BJ (cell line): ENCODE measurements around the gene ANKRD65. TPM values are rescaled to one million over a fixed set of nuclear protein-coding genes. Genes with fewer than 3 reads are reported as not detected.
"Not testable (repeated sequence)": the region's sequence is repeated elsewhere in the genome, so short reads cannot be mapped to it uniquely, and the experiment has no call there.

Experiments
- CTCF ChIA-PET: fragments of 350-600 bp; formaldehyde crosslinking; extraction: SDS; loops from one replicate; lab custom pipeline; 2021; ENCODE audit warnings: antibody characterized with exemption, inconsistent platforms; lab: Yijun Ruan, JAX
- POLR2A ChIA-PET: fragments of 300-600 bp; sonication (Branson Sonifier 250); formaldehyde crosslinking; extraction: SDS; loops from one replicate; lab custom pipeline; 2021; ENCODE audit warnings: antibody characterized with exemption; lab: Charles Lee
- DNase-seq: peaks from one replicate; pipeline ENCODE4 v3.0.0-alpha.2; 2011; ENCODE audit warnings: low read depth
- H3K27me3 ChIP-seq: 2 replicates; pipeline ENCODE4 v1.6.0; 2011; ENCODE audit warnings: low read length; ENCODE audit not compliant: control insufficient read depth, insufficient read depth
- H3K36me3 ChIP-seq: 2 replicates; pipeline ENCODE4 v1.5.1; 2011; ENCODE audit warnings: low read length; ENCODE audit not compliant: control insufficient read depth, insufficient read depth
- H3K4me3 ChIP-seq: 2 replicates; pipeline ENCODE4 v1.5.1; 2011; ENCODE audit warnings: low read depth, mild to moderate bottlenecking, control low read depth, low read length
- CTCF ChIP-seq: IDR thresholded peaks from 2 replicates; pipeline ENCODE4 v1.5.1; 2011; ENCODE audit warnings: low read depth, mild to moderate bottlenecking, control low read depth, inconsistent platforms, low read length, moderate library complexity; ENCODE audit not compliant: insufficient read depth
- polyA plus RNA-seq: library from polyadenylated mRNA; depleted of rRNA; stranded (reverse); fragments of >200 nt; gene quantifications from 2 replicates; pipeline ENCODE4 v1.2.3, GENCODE V29; 2011

ANKRD65 gene
- polyA plus RNA-seq, 1 experiment = 0.43 TPM

GRCh38 chr1:1411626-1412025 lies 9.4 kb downstream of the ANKRD65 start:
- TF ChIP-seq CTCF = no peak
- no peak for DNase-seq
- no peaks in the 10 kb centered on the region for H3K36me3 ChIP-seq
- H3K27me3 ChIP-seq = no peaks in the 10 kb centered on the region
- H3K4me3 ChIP-seq = no peak overlapping the region
- CTCF ChIA-PET = interaction anchor here (1.2 kb wide), 1 partner anchor 28 kb away, joined by 3 read pairs; no protein-coding TSS in a partner anchor
- POLR2A ChIA-PET = no interaction called here

- H3K4me3 ChIP-seq, DNase-seq, H3K36me3 ChIP-seq, POLR2A ChIA-PET, H3K27me3 ChIP-seq, CTCF ChIA-PET: not testable (repeated sequence)
Measured at GRCh38 chr1:1410238-1410637, 10.8 kb downstream of the ANKRD65 start.

- ChIA-PET CTCF (interaction anchor here (0.9 to 1.6 kb wide), 3 partner anchors 33 to 97 kb away, joined by 4 read pairs; no protein-coding TSS in a partner anchor), POLR2A (no interaction called here)
- peak overlapping the region; percentile 74 for H3K4me3 ChIP-seq
- H3K36me3 ChIP-seq = peaks cover 11% of the 10 kb centered on the region
- 0 out of 2 replicates have a peak, but pooled peaks have one; percentile 15 for TF ChIP-seq CTCF
- DNase-seq = no peak
- no peaks in the 10 kb centered on the region for H3K27me3 ChIP-seq
Measured at GRCh38 chr1:1407636-1408318, 13.3 kb downstream of the ANKRD65 start.

GRCh38 chr1:1406821-1407635 lies 14.0 kb downstream of the ANKRD65 start, which contains the start of gene MRPL20:
Gene MRPL20, minus strand, starts transcription at chr1:1407293. Its CDS starts 76 bp downstream, at chr1:1407217.
- TF ChIP-seq CTCF = no peak
- Histone ChIP-seq H3K27me3 (no peaks in the 10 kb centered on the region), H3K36me3 (peaks cover 15% of the 10 kb centered on the region), H3K4me3 (peak within 1 kb of the TSS; percentile 74)
- DNase-seq = peak; percentile 33
- POLR2A ChIA-PET = no interaction called here
- CTCF ChIA-PET = interaction anchor here (0.8 to 1.6 kb wide), 4 partner anchors 34 to 285 kb away, joined by 3 to 4 read pairs (median 4); no protein-coding TSS in a partner anchor

DNA sequence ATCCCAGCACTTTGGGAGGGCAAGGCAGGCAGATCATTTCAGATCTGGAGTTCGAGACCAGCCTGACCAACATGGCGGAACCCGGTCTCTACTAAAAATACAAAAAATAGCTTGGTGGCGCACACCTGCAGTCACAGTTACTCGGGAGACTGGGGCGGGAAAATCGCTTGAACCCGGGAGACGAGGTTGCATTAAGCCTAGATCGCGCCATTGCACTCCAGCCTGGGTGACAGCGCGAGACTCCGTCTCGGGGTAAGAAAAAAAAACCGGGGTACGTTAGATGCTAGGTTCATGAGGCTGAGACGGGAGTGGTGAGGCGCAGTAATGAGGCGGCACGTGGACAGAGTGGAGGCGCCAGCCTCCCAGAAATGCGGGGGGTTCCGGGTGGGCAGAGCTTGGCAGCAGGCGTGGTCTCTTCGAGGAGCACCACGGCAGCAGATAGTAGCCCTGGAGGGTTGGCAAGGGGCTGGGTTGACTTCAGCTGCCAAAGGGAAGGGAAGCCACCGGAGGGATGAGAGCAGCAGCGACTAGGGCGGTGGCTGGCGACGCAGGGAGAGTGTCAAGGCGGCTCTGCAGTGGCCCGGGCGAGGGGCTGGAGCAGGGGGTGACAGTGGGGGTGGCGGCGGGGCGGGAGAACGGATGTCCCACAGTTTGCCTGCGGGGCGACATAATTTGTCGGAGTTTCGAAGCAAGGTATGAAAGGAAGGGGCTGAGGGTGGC lies 14.8 kb downstream of the ANKRD65 start:
- POLR2A ChIA-PET = no interaction called here
- CTCF ChIA-PET = interaction anchor here (0.6 to 1.4 kb wide), 5 partner anchors 10 to 284 kb away, joined by 3 read pairs; no protein-coding TSS in a partner anchor
- H3K4me3 ChIP-seq = peak overlapping the region; percentile 74
- no peak for TF ChIP-seq CTCF
- peaks cover 20% of the 10 kb centered on the region for H3K36me3 ChIP-seq
- no peak for DNase-seq
- no peaks in the 10 kb centered on the region for H3K27me3 ChIP-seq
